WTC11 (cell line): ENCODE measurements around the gene TTR. TPM values are rescaled to one million over a fixed set of nuclear protein-coding genes. Genes with fewer than 3 reads are reported as not detected.

Experiments
- ATAC-seq: fragments of 200-7000 bp; cut with Tn5 transposase; 2 replicates; pipeline ENCODE4 v1.10.0; 2021; ENCODE audit warnings: mild to moderate bottlenecking, moderate library complexity
- CTCF ChIA-PET: fragments of 300-600 bp; sonication (Branson Sonifier 250); formaldehyde crosslinking; loops from one replicate; lab custom pipeline; 2021; ENCODE audit warnings: antibody characterized with exemption; lab: Charles Lee
- POLR2A ChIA-PET: fragments of 350-600 bp; sonication (Branson Sonifier 250); formaldehyde crosslinking; loops from one replicate; lab custom pipeline; 2021; ENCODE audit warnings: antibody characterized with exemption; lab: Charles Lee
- DNase-seq: peaks from one replicate; pipeline ENCODE4 v3.0.0; 2021; ENCODE audit warnings: low spot score
- H3K27ac Mint-ChIP-seq: 2 replicates; pipeline ENCODE4 v1.8.0; 2021; ENCODE audit warnings: mixed read lengths
- H3K27me3 Mint-ChIP-seq: 2 replicates; pipeline ENCODE4 v1.8.0; 2021; ENCODE audit warnings: low read depth, mild to moderate bottlenecking, moderate library complexity, mixed read lengths
- H3K36me3 Mint-ChIP-seq: 2 replicates; pipeline ENCODE4 v1.8.0; 2021; ENCODE audit warnings: mixed read lengths
- H3K4me1 Mint-ChIP-seq: 2 replicates; pipeline ENCODE4 v1.8.0; 2022; ENCODE audit warnings: mixed read lengths
- H3K4me3 Mint-ChIP-seq: 2 replicates; pipeline ENCODE4 v1.8.0; 2021; ENCODE audit warnings: mild to moderate bottlenecking, moderate library complexity, mixed read lengths
- H3K9me3 Mint-ChIP-seq: 2 replicates; pipeline ENCODE4 v1.8.0; 2021; ENCODE audit warnings: mixed read lengths
- ATF1 ChIP-seq: sonication (generic); formaldehyde crosslinking; IDR thresholded peaks from 2 replicates; pipeline ENCODE4 v1.8.1; 2023; ENCODE audit warnings: mild to moderate bottlenecking, moderate library complexity, missing genetic modification reagents
- CBFB ChIP-seq: sonication (generic); formaldehyde crosslinking; IDR thresholded peaks from 2 replicates; pipeline ENCODE4 v1.8.1; 2022; ENCODE audit warnings: mild to moderate bottlenecking, low read depth, missing genetic modification reagents
- ELF4 ChIP-seq: sonication (generic); formaldehyde crosslinking; IDR thresholded peaks from 2 replicates; pipeline ENCODE4 v1.8.1; 2022; ENCODE audit warnings: low read depth, mild to moderate bottlenecking, moderate library complexity, missing genetic modification reagents
- EMX1 ChIP-seq: fragments of 250-450 bp; sonication (Bioruptor Pico); IDR thresholded peaks from 2 replicates; pipeline ENCODE4 v1.8.0; 2021; ENCODE audit warnings: mild to moderate bottlenecking
- ETV6 ChIP-seq: sonication (generic); formaldehyde crosslinking; IDR thresholded peaks from 2 replicates; pipeline ENCODE4 v1.8.1; 2022; ENCODE audit warnings: mild to moderate bottlenecking, missing genetic modification reagents
- GABPB1 ChIP-seq: sonication (generic); formaldehyde crosslinking; IDR thresholded peaks from 2 replicates; pipeline ENCODE4 v1.8.1; 2023; ENCODE audit warnings: mild to moderate bottlenecking, missing genetic modification reagents
- MYBL2 ChIP-seq: sonication (generic); formaldehyde crosslinking; IDR thresholded peaks from 2 replicates; pipeline ENCODE4 v1.8.1; 2023; ENCODE audit warnings: mild to moderate bottlenecking, moderate library complexity, missing genetic modification reagents
- TCF7 ChIP-seq: sonication (generic); formaldehyde crosslinking; IDR thresholded peaks from 2 replicates; pipeline ENCODE4 v1.8.0; 2022; ENCODE audit warnings: mild to moderate bottlenecking, low read depth, missing genetic modification reagents, moderate library complexity
- TEAD1 ChIP-seq: sonication (generic); formaldehyde crosslinking; IDR thresholded peaks from 2 replicates; pipeline ENCODE4 v1.8.0; 2022; ENCODE audit warnings: mild to moderate bottlenecking, missing genetic modification reagents
- ZNF121 ChIP-seq: sonication (generic); formaldehyde crosslinking; IDR thresholded peaks from 2 replicates; pipeline ENCODE4 v1.8.0; 2023; ENCODE audit warnings: missing genetic modification reagents
- ZNF219 ChIP-seq: sonication (generic); formaldehyde crosslinking; IDR thresholded peaks from 2 replicates; pipeline ENCODE4 v1.8.0; 2023; ENCODE audit warnings: missing genetic modification reagents, mild to moderate bottlenecking, borderline replicate concordance
- ZNF396 ChIP-seq: fragments of 250-450 bp; sonication (Bioruptor Pico); IDR thresholded peaks from 2 replicates; pipeline ENCODE4 v1.8.0; 2021; ENCODE audit warnings: mild to moderate bottlenecking, moderate library complexity, borderline replicate concordance
- ZNF416 ChIP-seq: fragments of 250-450 bp; sonication (Bioruptor Pico); IDR thresholded peaks from 2 replicates; pipeline ENCODE4 v1.9.0; 2021; ENCODE audit warnings: mild to moderate bottlenecking, inconsistent platforms
- total RNA-seq: library from RNA; stranded (reverse); gene quantifications from 3 replicates; pipeline ENCODE4 v1.2.3, GENCODE V29; 2021
- TF ChIP-seq, protein P1 (sequence below): sonication (generic); formaldehyde crosslinking; IDR thresholded peaks from 2 replicates; pipeline ENCODE4 v1.8.1; 2022; ENCODE audit warnings: low read depth, missing genetic modification reagents, borderline replicate concordance
- TF ChIP-seq, protein P2 (sequence below): sonication (generic); formaldehyde crosslinking; conservative IDR thresholded peaks from 2 replicates; pipeline ENCODE4 v1.8.1; 2023; ENCODE audit warnings: mild to moderate bottlenecking, low read depth, missing genetic modification reagents, moderate library complexity
- TF ChIP-seq, protein P3 (sequence below): sonication (generic); formaldehyde crosslinking; IDR thresholded peaks from 2 replicates; pipeline ENCODE4 v1.8.0; 2022; ENCODE audit warnings: missing genetic modification reagents
- TF ChIP-seq, protein P4 (sequence below): sonication (generic); formaldehyde crosslinking; IDR thresholded peaks from 2 replicates; pipeline ENCODE4 v1.8.0; 2022; ENCODE audit warnings: mild to moderate bottlenecking, missing genetic modification reagents

TTR gene
- total RNA-seq, 1 experiment from 2014 or later = 1.0 TPM

DNA sequence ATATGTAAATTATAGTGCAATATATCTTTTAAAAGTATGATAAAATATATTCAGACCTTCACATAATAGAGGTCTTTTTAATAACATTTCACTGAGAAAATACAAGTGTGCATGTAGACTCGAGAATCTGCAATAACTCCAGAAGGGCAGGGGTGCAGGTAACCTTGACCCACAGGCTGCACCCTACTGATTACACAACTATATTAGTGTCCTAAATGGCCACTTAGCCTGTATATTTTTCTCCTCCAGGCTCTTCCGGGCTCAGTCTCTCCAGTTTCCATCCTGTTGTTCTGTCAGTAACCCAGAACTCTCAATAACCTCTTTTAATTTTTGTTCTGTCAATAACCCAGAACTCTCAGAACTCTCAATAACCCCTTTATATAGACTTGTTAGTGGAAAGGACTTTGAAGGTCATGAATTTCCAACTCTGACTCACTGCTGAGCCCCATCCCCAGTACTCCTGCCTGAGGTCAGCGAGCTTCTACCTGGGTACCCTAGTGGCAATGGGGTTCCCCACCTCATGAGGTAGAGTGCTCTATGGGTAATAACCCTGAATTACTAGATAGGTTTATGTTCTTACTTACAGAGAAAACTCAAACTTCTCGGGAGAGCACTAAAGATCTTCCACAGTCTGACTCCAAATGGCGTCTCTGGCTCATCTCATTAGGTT is 8.4 kb upstream of the TTR start:
- no peaks in the 10 kb centered on the region for H3K9me3 Mint-ChIP-seq
- H3K27ac Mint-ChIP-seq = no peak overlapping the region
- CTCF ChIA-PET = no interaction called here
- no peak for TF ChIP-seq TCF7 (CRISPR knock-in tag)
- TF ChIP-seq, all 79 proteins: peak for 0
- ATAC-seq = no peak
- Mint-ChIP-seq H3K4me1 (peaks cover 6% of the 10 kb centered on the region), H3K36me3 (no peaks in the 10 kb centered on the region), H3K27me3 (no peaks in the 10 kb centered on the region), H3K4me3 (no peak overlapping the region)
- DNase-seq = no peak
- POLR2A ChIA-PET = no interaction called here

DNA sequence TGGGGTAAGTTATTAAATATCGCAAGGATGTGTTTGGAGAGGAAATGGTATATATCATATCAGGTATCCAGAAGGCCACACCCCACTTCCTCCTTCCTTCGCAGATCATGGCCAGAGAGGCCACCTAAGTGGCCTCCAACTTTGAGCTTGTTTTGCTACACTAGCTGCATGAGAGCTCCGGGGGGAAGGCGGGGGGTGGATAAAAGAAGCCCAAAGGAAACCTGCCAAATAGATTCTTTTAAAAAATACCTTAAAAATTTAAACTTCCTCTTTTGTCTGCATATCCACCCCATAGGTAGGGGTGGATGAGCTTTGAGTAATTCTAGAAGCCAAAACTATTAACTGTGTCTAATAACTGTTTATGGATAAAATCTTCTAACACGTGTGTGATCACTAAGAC is 5.7 kb upstream of the TTR start:
- TF ChIP-seq, protein P1, sequence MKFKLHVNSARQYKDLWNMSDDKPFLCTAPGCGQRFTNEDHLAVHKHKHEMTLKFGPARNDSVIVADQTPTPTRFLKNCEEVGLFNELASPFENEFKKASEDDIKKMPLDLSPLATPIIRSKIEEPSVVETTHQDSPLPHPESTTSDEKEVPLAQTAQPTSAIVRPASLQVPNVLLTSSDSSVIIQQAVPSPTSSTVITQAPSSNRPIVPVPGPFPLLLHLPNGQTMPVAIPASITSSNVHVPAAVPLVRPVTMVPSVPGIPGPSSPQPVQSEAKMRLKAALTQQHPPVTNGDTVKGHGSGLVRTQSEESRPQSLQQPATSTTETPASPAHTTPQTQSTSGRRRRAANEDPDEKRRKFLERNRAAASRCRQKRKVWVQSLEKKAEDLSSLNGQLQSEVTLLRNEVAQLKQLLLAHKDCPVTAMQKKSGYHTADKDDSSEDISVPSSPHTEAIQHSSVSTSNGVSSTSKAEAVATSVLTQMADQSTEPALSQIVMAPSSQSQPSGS (CRISPR knock-in tag) = no peak
- TF ChIP-seq ZNF416 (CRISPR knock-in tag) (no peak), ATF1 (CRISPR knock-in tag) (no peak), ELF4 (no peak), ZNF396 (CRISPR knock-in tag) (no peak), ZNF121 (CRISPR knock-in tag) (no peak), TEAD1 (CRISPR knock-in tag) (no peak), CBFB (no peak), ETV6 (CRISPR knock-in tag) (no peak), ZNF219 (CRISPR knock-in tag) (no peak), MYBL2 (CRISPR knock-in tag) (no peak), GABPB1 (CRISPR knock-in tag) (no peak), EMX1 (no peak)
- TF ChIP-seq, protein P2, sequence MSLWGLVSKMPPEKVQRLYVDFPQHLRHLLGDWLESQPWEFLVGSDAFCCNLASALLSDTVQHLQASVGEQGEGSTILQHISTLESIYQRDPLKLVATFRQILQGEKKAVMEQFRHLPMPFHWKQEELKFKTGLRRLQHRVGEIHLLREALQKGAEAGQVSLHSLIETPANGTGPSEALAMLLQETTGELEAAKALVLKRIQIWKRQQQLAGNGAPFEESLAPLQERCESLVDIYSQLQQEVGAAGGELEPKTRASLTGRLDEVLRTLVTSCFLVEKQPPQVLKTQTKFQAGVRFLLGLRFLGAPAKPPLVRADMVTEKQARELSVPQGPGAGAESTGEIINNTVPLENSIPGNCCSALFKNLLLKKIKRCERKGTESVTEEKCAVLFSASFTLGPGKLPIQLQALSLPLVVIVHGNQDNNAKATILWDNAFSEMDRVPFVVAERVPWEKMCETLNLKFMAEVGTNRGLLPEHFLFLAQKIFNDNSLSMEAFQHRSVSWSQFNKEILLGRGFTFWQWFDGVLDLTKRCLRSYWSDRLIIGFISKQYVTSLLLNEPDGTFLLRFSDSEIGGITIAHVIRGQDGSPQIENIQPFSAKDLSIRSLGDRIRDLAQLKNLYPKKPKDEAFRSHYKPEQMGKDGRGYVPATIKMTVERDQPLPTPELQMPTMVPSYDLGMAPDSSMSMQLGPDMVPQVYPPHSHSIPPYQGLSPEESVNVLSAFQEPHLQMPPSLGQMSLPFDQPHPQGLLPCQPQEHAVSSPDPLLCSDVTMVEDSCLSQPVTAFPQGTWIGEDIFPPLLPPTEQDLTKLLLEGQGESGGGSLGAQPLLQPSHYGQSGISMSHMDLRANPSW (CRISPR knock-in tag) = no peak
- TF ChIP-seq, protein P3, sequence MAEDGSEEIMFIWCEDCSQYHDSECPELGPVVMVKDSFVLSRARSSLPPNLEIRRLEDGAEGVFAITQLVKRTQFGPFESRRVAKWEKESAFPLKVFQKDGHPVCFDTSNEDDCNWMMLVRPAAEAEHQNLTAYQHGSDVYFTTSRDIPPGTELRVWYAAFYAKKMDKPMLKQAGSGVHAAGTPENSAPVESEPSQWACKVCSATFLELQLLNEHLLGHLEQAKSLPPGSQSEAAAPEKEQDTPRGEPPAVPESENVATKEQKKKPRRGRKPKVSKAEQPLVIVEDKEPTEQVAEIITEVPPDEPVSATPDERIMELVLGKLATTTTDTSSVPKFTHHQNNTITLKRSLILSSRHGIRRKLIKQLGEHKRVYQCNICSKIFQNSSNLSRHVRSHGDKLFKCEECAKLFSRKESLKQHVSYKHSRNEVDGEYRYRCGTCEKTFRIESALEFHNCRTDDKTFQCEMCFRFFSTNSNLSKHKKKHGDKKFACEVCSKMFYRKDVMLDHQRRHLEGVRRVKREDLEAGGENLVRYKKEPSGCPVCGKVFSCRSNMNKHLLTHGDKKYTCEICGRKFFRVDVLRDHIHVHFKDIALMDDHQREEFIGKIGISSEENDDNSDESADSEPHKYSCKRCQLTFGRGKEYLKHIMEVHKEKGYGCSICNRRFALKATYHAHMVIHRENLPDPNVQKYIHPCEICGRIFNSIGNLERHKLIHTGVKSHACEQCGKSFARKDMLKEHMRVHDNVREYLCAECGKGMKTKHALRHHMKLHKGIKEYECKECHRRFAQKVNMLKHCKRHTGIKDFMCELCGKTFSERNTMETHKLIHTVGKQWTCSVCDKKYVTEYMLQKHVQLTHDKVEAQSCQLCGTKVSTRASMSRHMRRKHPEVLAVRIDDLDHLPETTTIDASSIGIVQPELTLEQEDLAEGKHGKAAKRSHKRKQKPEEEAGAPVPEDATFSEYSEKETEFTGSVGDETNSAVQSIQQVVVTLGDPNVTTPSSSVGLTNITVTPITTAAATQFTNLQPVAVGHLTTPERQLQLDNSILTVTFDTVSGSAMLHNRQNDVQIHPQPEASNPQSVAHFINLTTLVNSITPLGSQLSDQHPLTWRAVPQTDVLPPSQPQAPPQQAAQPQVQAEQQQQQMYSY = no peak
- TF ChIP-seq, protein P4, sequence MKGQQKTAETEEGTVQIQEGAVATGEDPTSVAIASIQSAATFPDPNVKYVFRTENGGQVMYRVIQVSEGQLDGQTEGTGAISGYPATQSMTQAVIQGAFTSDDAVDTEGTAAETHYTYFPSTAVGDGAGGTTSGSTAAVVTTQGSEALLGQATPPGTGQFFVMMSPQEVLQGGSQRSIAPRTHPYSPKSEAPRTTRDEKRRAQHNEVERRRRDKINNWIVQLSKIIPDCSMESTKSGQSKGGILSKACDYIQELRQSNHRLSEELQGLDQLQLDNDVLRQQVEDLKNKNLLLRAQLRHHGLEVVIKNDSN = no peak
- TF ChIP-seq, all 79 proteins: peak for 0
- no peaks in the 10 kb centered on the region for H3K36me3 Mint-ChIP-seq
- no peak overlapping the region for H3K4me3 Mint-ChIP-seq
- no peak overlapping the region for H3K27ac Mint-ChIP-seq
- no peaks in the 10 kb centered on the region for H3K9me3 Mint-ChIP-seq
- CTCF ChIA-PET = interaction anchor here (0.8 kb wide), 1 partner anchor 25 kb away, joined by 3 read pairs; no protein-coding TSS in a partner anchor
- ATAC-seq (no peak), DNase-seq (no peak)
- POLR2A ChIA-PET = no interaction called here
- no peaks in the 10 kb centered on the region; the same call in 1 of the 2 replicates for H3K27me3 Mint-ChIP-seq
- peaks cover 10% of the 10 kb centered on the region for H3K4me1 Mint-ChIP-seq
